BLaER1 (cell line): Measurements from ENCODE around the gene RIN3.
"Not testable (repeated sequence)": the region's sequence is repeated elsewhere in the genome, so short reads cannot be mapped to it uniquely, and the experiment has no call there.

Experiments
- H3K27ac ChIP-seq: shearing (Covaris generic); formaldehyde crosslinking; 2 replicates; pipeline ENCODE4 v1.8.1; 2022
- H3K27me3 ChIP-seq: shearing (Covaris generic); formaldehyde crosslinking; 2 replicates; pipeline ENCODE4 v1.8.1; 2022
- H3K36me3 ChIP-seq: shearing (Covaris generic); formaldehyde crosslinking; 2 replicates; pipeline ENCODE4 v1.8.1; 2022
- H3K4me1 ChIP-seq: shearing (Covaris generic); formaldehyde crosslinking; 2 replicates; pipeline ENCODE4 v1.8.1; 2022
- H3K4me2 ChIP-seq: shearing (Covaris generic); formaldehyde crosslinking; 2 replicates; pipeline ENCODE4 v1.8.1; 2022
- H3K4me3 ChIP-seq: shearing (Covaris generic); formaldehyde crosslinking; 2 replicates; pipeline ENCODE4 v1.8.1; 2022
- H3K9ac ChIP-seq: shearing (Covaris generic); formaldehyde crosslinking; 2 replicates; pipeline ENCODE4 v1.8.1; 2022
- H3K9me3 ChIP-seq: shearing (Covaris generic); formaldehyde crosslinking; 2 replicates; pipeline ENCODE4 v1.8.1; 2022
- H4K20me1 ChIP-seq: shearing (Covaris generic); formaldehyde crosslinking; 2 replicates; pipeline ENCODE4 v1.8.1; 2022
- Cebpa-rat ChIP-seq: shearing (Covaris generic); IDR thresholded peaks from 2 replicates; pipeline ENCODE4 v1.8.1; 2022

RIN3 gene

DNA sequence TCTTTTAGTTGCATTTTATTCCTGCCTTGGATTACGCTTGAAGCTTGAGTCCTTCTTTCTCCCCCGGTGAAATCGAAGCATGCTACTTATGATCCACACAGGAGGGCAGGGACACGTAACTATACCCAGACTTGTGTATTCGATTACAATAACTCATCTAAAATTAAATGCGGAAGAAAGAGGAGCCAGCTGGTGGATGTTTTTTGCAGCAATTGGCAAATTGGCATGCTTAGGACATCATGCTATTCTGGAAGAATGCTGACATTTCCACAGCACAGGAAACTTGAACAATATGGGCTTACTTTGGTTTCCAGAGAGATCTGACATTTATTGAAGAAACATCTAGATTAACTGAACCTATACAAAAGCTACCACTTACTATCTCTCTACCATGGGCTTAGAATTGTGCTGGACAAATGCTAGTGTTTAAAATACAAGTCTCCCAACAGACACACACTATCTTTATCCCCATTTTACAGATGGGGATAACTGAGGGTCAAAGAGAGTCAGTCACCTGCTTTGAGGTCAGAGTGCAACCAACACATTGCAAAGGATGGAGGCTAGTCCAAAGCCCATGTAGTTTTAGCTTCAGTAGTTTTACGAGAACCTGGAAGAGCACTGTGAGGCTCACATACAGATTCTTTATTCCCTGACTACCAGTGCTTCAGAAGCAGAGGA lies 198.5 kb downstream of the RIN3 start:
- peaks cover 57% of the 10 kb centered on the region for H3K36me3 ChIP-seq

DNA sequence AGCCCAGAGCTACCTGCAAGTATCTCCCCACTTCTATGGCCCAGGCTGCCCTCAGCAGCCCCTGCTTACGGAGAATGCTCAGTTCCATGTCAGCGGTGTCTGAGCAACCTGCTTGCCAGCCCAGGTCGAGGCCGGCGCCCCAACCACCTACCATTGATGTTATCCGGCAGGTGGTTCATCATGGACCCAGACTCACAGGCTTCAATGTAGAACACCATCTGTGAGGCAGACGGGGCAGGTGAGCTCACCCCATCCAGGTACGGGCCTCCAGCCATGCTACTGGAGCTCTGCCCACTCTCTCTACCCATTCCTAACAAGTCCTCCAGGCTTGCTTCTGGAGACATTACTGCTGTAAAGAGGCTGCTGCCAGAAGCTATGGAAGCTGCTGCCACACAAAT lies 199.1 kb downstream of the RIN3 start:
- peaks cover 54% of the 10 kb centered on the region for H3K36me3 ChIP-seq
- no peak overlapping the region for H3K27ac ChIP-seq
- peaks cover 10% of the 10 kb centered on the region; the same call in 1 of the 2 replicates for H3K4me1 ChIP-seq
- H3K4me2 ChIP-seq = no peak overlapping the region
- H3K9ac ChIP-seq = no peak overlapping the region
- no peaks in the 10 kb centered on the region for H3K9me3 ChIP-seq
- no peaks in the 10 kb centered on the region for H3K27me3 ChIP-seq
- no peak for TF ChIP-seq Cebpa-rat
- no peaks in the 10 kb centered on the region for H4K20me1 ChIP-seq
- H3K4me3 ChIP-seq = no peak overlapping the region

More for the DNA sequence above, 198.5 kb downstream of the RIN3 start:
- no peaks in the 10 kb centered on the region for H3K9me3 ChIP-seq
- peaks cover 10% of the 10 kb centered on the region; the same call in 1 of the 2 replicates for H3K4me1 ChIP-seq
- H3K4me3 ChIP-seq = no peak overlapping the region
- no peaks in the 10 kb centered on the region for H4K20me1 ChIP-seq
- no peak overlapping the region for H3K9ac ChIP-seq
- no peak for TF ChIP-seq Cebpa-rat
- no peaks in the 10 kb centered on the region for H3K27me3 ChIP-seq
- no peak overlapping the region for H3K27ac ChIP-seq
- no peak overlapping the region for H3K4me2 ChIP-seq

DNA sequence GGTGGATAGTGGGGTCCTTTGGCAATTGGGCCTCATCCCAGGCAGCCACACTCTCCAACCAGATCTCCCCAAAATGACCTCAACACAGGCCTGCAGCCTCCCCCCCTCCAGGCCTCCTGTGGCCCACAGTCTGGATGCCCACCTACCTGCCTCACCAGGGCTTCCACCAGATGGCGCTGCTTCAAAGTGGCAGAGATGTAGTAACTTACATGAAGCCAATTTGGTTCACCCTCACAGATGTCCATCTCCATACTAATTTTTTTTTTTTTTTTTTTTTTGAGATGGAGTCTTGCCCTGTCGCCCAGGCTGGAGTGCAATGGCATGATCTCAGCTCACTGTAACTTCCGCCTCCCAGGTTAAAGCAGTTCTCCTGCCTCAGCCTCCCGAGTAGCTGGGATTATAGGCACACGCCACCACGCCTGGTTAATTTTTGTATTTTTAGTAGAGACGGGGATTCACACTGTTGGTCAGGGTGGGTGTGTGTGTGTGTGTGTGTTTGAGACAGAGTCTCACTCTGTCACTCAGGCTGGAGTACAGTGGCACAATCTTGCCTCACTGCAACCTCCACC lies 201.2 kb downstream of the RIN3 start:
- H3K9ac ChIP-seq, H3K4me1 ChIP-seq, H3K27ac ChIP-seq, H4K20me1 ChIP-seq, H3K9me3 ChIP-seq, H3K27me3 ChIP-seq, H3K4me3 ChIP-seq: not testable (repeated sequence)
- Histone ChIP-seq H3K36me3 (peaks cover 45% of the 10 kb centered on the region), H3K4me2 (0 out of 2 replicates have a peak overlapping the region, but pooled peaks have one; percentile 9)

DNA sequence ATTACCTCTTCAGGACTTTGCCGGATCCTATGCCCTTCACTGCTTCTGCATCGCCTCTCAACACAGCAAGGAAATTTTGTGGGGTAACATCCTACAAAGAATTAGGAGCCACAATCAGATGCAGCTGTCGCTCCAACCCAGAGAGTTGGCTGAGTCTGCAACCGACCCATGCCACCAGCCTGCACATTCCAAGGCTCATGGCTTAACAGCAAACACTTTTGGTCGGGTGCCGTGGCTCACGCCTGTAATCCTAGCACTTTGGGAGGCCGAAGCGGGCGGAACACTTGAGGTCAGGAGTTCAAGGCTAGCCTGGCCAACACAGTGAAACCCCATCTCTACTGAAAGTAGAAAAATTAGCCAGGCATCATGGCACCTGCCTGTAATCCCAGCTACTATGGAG lies 202.6 kb downstream of the RIN3 start:
- TF ChIP-seq Cebpa-rat = no peak
- H3K4me3 ChIP-seq = no peak overlapping the region
- no peak overlapping the region for H3K4me2 ChIP-seq
- H3K27me3 ChIP-seq = no peaks in the 10 kb centered on the region
- peaks cover 37% of the 10 kb centered on the region for H3K36me3 ChIP-seq
- no peaks in the 10 kb centered on the region for H4K20me1 ChIP-seq
- H3K9ac ChIP-seq = no peak overlapping the region
- peaks cover 10% of the 10 kb centered on the region; the same call in 1 of the 2 replicates for H3K4me1 ChIP-seq
- no peaks in the 10 kb centered on the region for H3K9me3 ChIP-seq
- H3K27ac ChIP-seq = no peak overlapping the region

DNA sequence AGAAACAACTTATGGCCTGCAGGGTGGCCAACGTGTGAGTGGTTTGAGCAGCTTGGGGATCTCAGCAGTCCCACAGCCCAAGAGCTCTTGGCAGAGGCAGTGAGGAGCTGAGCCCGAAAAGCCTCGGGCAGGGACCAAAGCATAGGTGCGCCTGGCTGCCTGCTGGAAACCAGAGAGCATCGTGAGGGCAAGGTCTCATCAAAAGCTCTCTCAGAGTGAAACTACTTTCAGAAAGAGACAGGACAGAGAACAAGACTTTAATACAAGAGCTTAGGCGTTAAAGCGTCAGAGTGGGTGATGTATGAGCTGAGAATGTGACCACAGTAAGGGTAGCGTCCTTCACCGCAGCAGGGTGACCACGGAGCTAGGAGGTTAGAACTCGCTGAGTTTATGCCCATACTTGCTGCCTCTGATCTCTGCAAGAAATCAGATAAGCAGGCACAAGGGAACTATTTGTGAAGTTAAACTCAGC lies 204.0 kb downstream of the RIN3 start:
- Histone ChIP-seq H3K27me3 (no peaks in the 10 kb centered on the region), H3K9ac (no peak overlapping the region), H3K4me2 (no peak overlapping the region), H4K20me1 (no peaks in the 10 kb centered on the region), H3K4me1 (peaks cover 10% of the 10 kb centered on the region; the same call in 1 of the 2 replicates), H3K36me3 (peaks cover 23% of the 10 kb centered on the region; the same call in 1 of the 2 replicates), H3K4me3 (no peak overlapping the region), H3K27ac (no peak overlapping the region), H3K9me3 (no peaks in the 10 kb centered on the region)
- no peak for TF ChIP-seq Cebpa-rat

DNA sequence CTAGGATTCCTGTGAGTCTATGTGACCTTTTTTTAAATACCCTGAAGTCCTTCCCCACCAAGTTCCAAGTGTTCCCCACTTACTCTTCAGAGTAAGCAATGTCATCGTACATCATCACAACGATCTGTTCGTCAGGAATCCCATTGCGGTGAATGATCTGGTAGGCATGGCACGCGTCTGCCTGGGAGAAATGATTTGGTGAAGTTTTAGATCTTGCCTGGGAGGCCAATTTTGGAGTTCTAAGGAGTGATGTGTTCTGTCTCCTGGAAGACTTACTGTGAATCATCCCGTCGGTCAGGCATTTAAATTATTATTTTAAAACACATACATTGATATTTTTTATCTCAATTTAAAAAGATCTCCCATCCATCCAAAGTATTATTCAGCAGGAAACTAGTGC lies 205.1 kb downstream of the RIN3 start:
- peaks cover 10% of the 10 kb centered on the region; the same call in 1 of the 2 replicates for H3K4me1 ChIP-seq
- H3K4me2 ChIP-seq = no peak overlapping the region
- H3K9ac ChIP-seq = no peak overlapping the region
- no peaks in the 10 kb centered on the region for H3K27me3 ChIP-seq
- H3K9me3 ChIP-seq = no peaks in the 10 kb centered on the region
- no peak overlapping the region for H3K27ac ChIP-seq
- no peaks in the 10 kb centered on the region for H4K20me1 ChIP-seq
- peaks cover 16% of the 10 kb centered on the region; the same call in 1 of the 2 replicates for H3K36me3 ChIP-seq
- TF ChIP-seq Cebpa-rat = no peak
- H3K4me3 ChIP-seq = no peak overlapping the region

DNA sequence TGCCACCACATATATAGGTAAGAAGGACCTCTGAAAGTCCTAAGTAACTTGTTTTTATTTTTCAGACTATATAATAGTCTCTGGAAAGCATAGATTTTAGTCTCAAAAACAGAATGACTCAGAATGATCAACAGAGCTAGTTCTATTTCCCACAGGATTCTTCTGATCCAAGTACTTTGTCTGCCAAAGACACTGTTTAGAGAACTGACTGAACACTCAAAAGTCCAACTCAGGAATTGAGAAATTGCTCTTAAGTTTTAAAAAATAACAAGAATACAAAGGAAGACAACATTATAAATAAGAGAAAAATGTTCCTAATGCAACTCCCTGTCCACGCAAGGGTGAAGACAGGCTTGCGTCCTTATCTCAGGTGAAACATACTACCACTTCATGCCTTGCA lies 205.8 kb downstream of the RIN3 start:
- Histone ChIP-seq H3K9me3 (no peaks in the 10 kb centered on the region), H3K27ac (no peak overlapping the region), H3K27me3 (no peaks in the 10 kb centered on the region), H3K9ac (no peak overlapping the region), H3K4me1 (peaks cover 10% of the 10 kb centered on the region; the same call in 1 of the 2 replicates), H4K20me1 (no peaks in the 10 kb centered on the region), H3K4me2 (no peak overlapping the region), H3K36me3 (peaks cover 20% of the 10 kb centered on the region; the same call in 1 of the 2 replicates), H3K4me3 (no peak overlapping the region)
- TF ChIP-seq Cebpa-rat = no peak

DNA sequence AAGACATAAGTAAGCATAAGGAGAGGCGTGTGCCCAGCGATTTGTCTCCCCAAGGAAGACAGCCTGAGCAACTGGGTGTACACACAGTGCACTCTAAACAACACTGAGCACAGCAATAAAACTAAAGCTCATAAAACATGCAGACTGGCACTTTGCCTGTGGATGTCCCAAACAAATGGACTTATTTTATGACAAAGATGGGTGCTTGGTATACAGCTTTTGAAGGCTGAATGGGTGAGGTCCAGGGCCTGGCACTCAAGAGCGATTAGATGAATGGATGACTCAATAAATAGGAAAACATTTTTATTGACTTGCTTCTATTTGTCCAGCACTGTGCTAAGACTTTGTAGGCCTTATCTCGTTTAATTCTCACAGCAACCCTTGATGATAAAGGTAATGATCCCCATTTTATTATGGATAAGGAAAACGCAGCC lies 206.3 kb downstream of the RIN3 start:
- no peak overlapping the region for H3K4me2 ChIP-seq
- H3K9ac ChIP-seq = no peak overlapping the region
- H3K27me3 ChIP-seq = no peaks in the 10 kb centered on the region
- no peak for TF ChIP-seq Cebpa-rat
- no peaks in the 10 kb centered on the region for H3K9me3 ChIP-seq
- H4K20me1 ChIP-seq = no peaks in the 10 kb centered on the region
- peaks cover 25% of the 10 kb centered on the region; the same call in 1 of the 2 replicates for H3K36me3 ChIP-seq
- no peak overlapping the region for H3K4me3 ChIP-seq
- peaks cover 9% of the 10 kb centered on the region; the same call in 1 of the 2 replicates for H3K4me1 ChIP-seq
- H3K27ac ChIP-seq = no peak overlapping the region

DNA sequence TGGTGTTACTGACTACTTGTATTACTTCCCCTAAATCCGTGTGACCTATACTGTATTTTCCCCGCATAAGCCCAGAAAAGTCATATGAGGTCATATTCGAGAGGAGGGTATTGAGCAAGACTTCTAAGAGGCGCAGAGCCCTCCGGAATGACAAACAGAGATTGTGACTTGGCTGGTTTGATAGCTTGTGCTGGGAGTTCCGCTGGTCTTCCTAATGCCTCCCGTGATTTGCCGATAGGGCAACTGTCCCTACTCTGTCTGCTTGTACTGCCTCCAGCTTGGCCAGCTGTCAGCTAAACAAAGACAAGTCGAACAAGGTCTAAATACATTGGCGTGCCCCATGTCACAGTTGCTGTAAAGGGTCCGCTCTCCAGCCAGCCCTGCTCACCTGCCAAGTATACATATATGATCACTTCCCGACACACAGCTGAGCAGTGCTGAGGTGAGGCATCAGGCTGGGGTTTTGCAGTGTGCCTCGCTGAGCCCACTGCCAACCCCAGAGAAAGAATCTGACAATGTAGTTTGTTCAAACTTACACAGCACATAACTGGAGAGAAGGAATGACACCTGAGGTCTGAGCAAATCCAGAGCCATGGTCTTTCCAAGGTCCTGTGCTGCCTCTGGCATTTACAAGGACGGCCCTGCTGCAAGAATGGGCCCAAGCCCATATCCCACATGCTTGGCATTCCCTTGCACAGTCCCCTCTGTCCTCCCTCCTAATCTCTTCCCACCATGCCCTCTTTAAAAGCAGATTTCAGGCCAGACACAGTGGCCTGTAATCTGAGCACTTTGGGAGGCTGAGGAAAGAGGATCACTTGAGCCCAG lies 211.1 kb downstream of the RIN3 start:
- no peak for TF ChIP-seq Cebpa-rat
- no peaks in the 10 kb centered on the region for H3K9me3 ChIP-seq
- no peak overlapping the region for H3K4me3 ChIP-seq
- H4K20me1 ChIP-seq = no peaks in the 10 kb centered on the region
- H3K9ac ChIP-seq = no peak overlapping the region
- H3K27ac ChIP-seq = no peak overlapping the region
- H3K4me2 ChIP-seq = no peak overlapping the region
- no peaks in the 10 kb centered on the region for H3K27me3 ChIP-seq
- H3K36me3 ChIP-seq = peaks cover 27% of the 10 kb centered on the region; the same call in 1 of the 2 replicates
- peaks cover 19% of the 10 kb centered on the region for H3K4me1 ChIP-seq
